ENCODE data around the gene MAP4. TPM values are rescaled to one million over a fixed set of nuclear protein-coding genes. Genes with fewer than 3 reads are reported as not detected.

MAP4 gene
- total and polyA plus RNA-seq, 10 donors: 22.3 to 163 (median 100) TPM

GRCh38 chr3:47932421-47932820 lies 83.8 kb downstream of the MAP4 start:
- H3K36me3 ChIP-seq: peaks cover 0 to 11% (median 8%) of the 10 kb centered on the region in 6 donors

GRCh38 chr3:47930979-47931378 lies 85.2 kb downstream of the MAP4 start:
- Histone ChIP-seq H3K4me3 (no peak overlapping the region), H3K36me3 (peaks cover 5 to 26% (median 20%) of the 10 kb centered on the region in 6 donors), H3K27ac (no peak overlapping the region), H3K4me1 (no peaks in the 10 kb centered on the region), H3K9me3 (no peaks in the 10 kb centered on the region), H3K27me3 (replicated peaks in 1 of 7) (no peaks in the 10 kb centered on the region)
- no peak for DNase-seq
- WGBS, 5 donors: 89 to 95% (median 92%) methylated on average over 4 of the region's 4 CpGs
- TF ChIP-seq POLR2A (IDR thresholded peaks at IDR 0.05) (no peak), CTCF (IDR thresholded peaks at IDR 0.05 in 8 of 11, conservative IDR thresholded peaks at IDR 0.05 in 3 of 11) (no peak), POLR2AphosphoS5 (IDR thresholded peaks at IDR 0.05) (no peak)
- intact Hi-C loops (cut with DNase I; ENCODE audit: low total_unique reads): no loop called here

More at GRCh38 chr3:47932421-47932820, 83.8 kb downstream of the MAP4 start:
- Histone ChIP-seq H3K27me3 (replicated peaks in 1 of 7) (no peaks in the 10 kb centered on the region), H3K9me3 (no peaks in the 10 kb centered on the region), H3K27ac (no peak overlapping the region), H3K4me3 (no peak overlapping the region), H3K4me1 (no peaks in the 10 kb centered on the region)
- TF ChIP-seq CTCF (IDR thresholded peaks at IDR 0.05 in 8 of 11, conservative IDR thresholded peaks at IDR 0.05 in 3 of 11): no peak
- TF ChIP-seq POLR2A (IDR thresholded peaks at IDR 0.05): no peak
- no peak for TF ChIP-seq POLR2AphosphoS5 (IDR thresholded peaks at IDR 0.05)
- 89 to 95% (median 91%) methylated on average over 5 of the region's 5 CpGs for WGBS, 5 donors
- DNase-seq: no peak
- intact Hi-C loops (cut with DNase I; ENCODE audit: low total_unique reads): no loop called here

- Histone ChIP-seq H3K9me3 (no peaks in the 10 kb centered on the region), H3K27me3 (replicated peaks in 1 of 7) (no peaks in the 10 kb centered on the region), H3K4me1 (no peaks in the 10 kb centered on the region), H3K27ac (peak overlapping the region in 1 of 8 donors; percentile 21), H3K36me3 (peaks cover 0 to 100% (median 71%) of the 10 kb centered on the region in 6 donors), H3K4me3 (no peak overlapping the region)
- DNase-seq: no peak
- 86 to 94% (median 88%) methylated on average over 2 of the region's 2 CpGs for WGBS, 5 donors
- TF ChIP-seq POLR2AphosphoS5 (IDR thresholded peaks at IDR 0.05) (no peak), CTCF (IDR thresholded peaks at IDR 0.05 in 8 of 11, conservative IDR thresholded peaks at IDR 0.05 in 3 of 11) (no peak), POLR2A (IDR thresholded peaks at IDR 0.05) (no peak)
- intact Hi-C loops (cut with DNase I; ENCODE audit: low total_unique reads): no loop called here
Measured at GRCh38 chr3:47916696-47917095, 99.5 kb downstream of the MAP4 start.

GRCh38 chr3:47916201-47916600 lies 100.0 kb downstream of the MAP4 start:
- no peaks in the 10 kb centered on the region for H3K9me3 ChIP-seq
- H3K36me3 ChIP-seq: peaks cover 0 to 100% (median 71%) of the 10 kb centered on the region in 6 donors
- 68 to 80% (median 75%) methylated on average over 5 of the region's 5 CpGs for WGBS, 5 donors

More at GRCh38 chr3:47916201-47916600, 100.0 kb downstream of the MAP4 start:
- DNase-seq: no peak
- intact Hi-C loops (cut with DNase I; ENCODE audit: low total_unique reads): no loop called here
- H3K27me3 ChIP-seq (replicated peaks in 1 of 7): no peaks in the 10 kb centered on the region
- TF ChIP-seq CTCF (IDR thresholded peaks at IDR 0.05 in 8 of 11, conservative IDR thresholded peaks at IDR 0.05 in 3 of 11): no peak
- TF ChIP-seq POLR2A (IDR thresholded peaks at IDR 0.05): no peak
- TF ChIP-seq POLR2AphosphoS5 (IDR thresholded peaks at IDR 0.05): no peak
- H3K27ac ChIP-seq: peak overlapping the region in 1 of 8 donors; percentile 21
- no peak overlapping the region for H3K4me3 ChIP-seq
- H3K4me1 ChIP-seq: no peaks in the 10 kb centered on the region
